ENCODE measurements around the gene PWP1. TPM values are rescaled to one million over a fixed set of nuclear protein-coding genes. Genes with fewer than 3 reads are reported as not detected.
"Not testable (repeated sequence)": the region's sequence is repeated elsewhere in the genome, so short reads cannot be mapped to it uniquely, and the experiment has no call there.

PWP1 gene
- total RNA-seq, 1 experiment from 2014 or later = 49.7 TPM

GRCh38 chr12:107695772-107696171 lies 10.2 kb downstream of the PWP1 start:
- H3K4me1 Mint-ChIP-seq (ENCODE audit: insufficient read depth, unreplicated experiment); H3K9me3 Mint-ChIP-seq (ENCODE audit: unreplicated experiment); H3K27ac Mint-ChIP-seq (ENCODE audit: low read depth, unreplicated experiment); H3K4me3 Mint-ChIP-seq (ENCODE audit: unreplicated experiment); H3K27me3 Mint-ChIP-seq (ENCODE audit: insufficient read depth, unreplicated experiment); intact Hi-C loops (cut with micrococcal nuclease); BruUV-seq (replicated peaks): not testable (repeated sequence)
- CTCF ChIA-PET = interaction anchor here (0.6 to 1.4 kb wide), 11 partner anchors 10 to 816 kb away, joined by 3 to 7 read pairs (median 3); partner anchors contain the start of gene PWP1
- POLR2A ChIA-PET = interaction anchor here (0.6 to 1.2 kb wide), 3 partner anchors 10 to 96 kb away, joined by 3 read pairs; partner anchors contain the start of gene PWP1
- TF ChIP-seq CTCF (IDR thresholded peaks at IDR 0.05; ENCODE audit: unreplicated experiment) = peak; percentile 21
- DNase-seq (ENCODE audit: unreplicated experiment) = peak; percentile 25
- peaks cover 86% of the 10 kb centered on the region for H3K36me3 Mint-ChIP-seq (ENCODE audit: insufficient read depth, unreplicated experiment)

- TF ChIP-seq CTCF (IDR thresholded peaks at IDR 0.05; ENCODE audit: unreplicated experiment) = no peak
- DNase-seq (ENCODE audit: unreplicated experiment) = no peak
- intact Hi-C loops (cut with micrococcal nuclease) = no loop called here
- Mint-ChIP-seq H3K9me3 (ENCODE audit: unreplicated experiment) (no peaks in the 10 kb centered on the region), H3K27me3 (ENCODE audit: insufficient read depth, unreplicated experiment) (no peaks in the 10 kb centered on the region), H3K36me3 (ENCODE audit: insufficient read depth, unreplicated experiment) (peaks cover 96% of the 10 kb centered on the region), H3K4me3 (ENCODE audit: unreplicated experiment) (no peak overlapping the region), H3K4me1 (ENCODE audit: insufficient read depth, unreplicated experiment) (no peaks in the 10 kb centered on the region), H3K27ac (ENCODE audit: low read depth, unreplicated experiment) (no peak overlapping the region)
- no TSS peak for BruUV-seq (replicated peaks)
- CTCF ChIA-PET = no interaction called here
- POLR2A ChIA-PET = interaction anchor here (1.1 kb wide), 2 partner anchors 16 to 17 kb away, joined by 3 read pairs; no protein-coding TSS in a partner anchor
Observed at GRCh38 chr12:107702106-107702505, 16.5 kb downstream of the PWP1 start.

- H3K4me1 Mint-ChIP-seq (ENCODE audit: insufficient read depth, unreplicated experiment) = no peaks in the 10 kb centered on the region
- H3K9me3 Mint-ChIP-seq (ENCODE audit: unreplicated experiment) = no peaks in the 10 kb centered on the region
- no TSS peak for BruUV-seq (replicated peaks)
- intact Hi-C loops (cut with micrococcal nuclease) = no loop called here
- H3K36me3 Mint-ChIP-seq (ENCODE audit: insufficient read depth, unreplicated experiment) = peaks cover 99% of the 10 kb centered on the region
- peak; percentile 45 for DNase-seq (ENCODE audit: unreplicated experiment)
- POLR2A ChIA-PET = no interaction called here
- no peak overlapping the region for H3K4me3 Mint-ChIP-seq (ENCODE audit: unreplicated experiment)
- CTCF ChIA-PET = interaction anchor here (0.5 kb wide), 1 partner anchor 442 kb away, joined by 3 read pairs; no protein-coding TSS in a partner anchor
- no peak overlapping the region for H3K27ac Mint-ChIP-seq (ENCODE audit: low read depth, unreplicated experiment)
- H3K27me3 Mint-ChIP-seq (ENCODE audit: insufficient read depth, unreplicated experiment) = no peaks in the 10 kb centered on the region
- TF ChIP-seq CTCF (IDR thresholded peaks at IDR 0.05; ENCODE audit: unreplicated experiment) = no peak
Observed at GRCh38 chr12:107704041-107704440, 18.4 kb downstream of the PWP1 start.

- H3K27ac Mint-ChIP-seq (ENCODE audit: low read depth, unreplicated experiment); H3K4me3 Mint-ChIP-seq (ENCODE audit: unreplicated experiment); H3K9me3 Mint-ChIP-seq (ENCODE audit: unreplicated experiment); H3K27me3 Mint-ChIP-seq (ENCODE audit: insufficient read depth, unreplicated experiment); CTCF ChIA-PET; POLR2A ChIA-PET; DNase-seq (ENCODE audit: unreplicated experiment); intact Hi-C loops (cut with micrococcal nuclease); BruUV-seq (replicated peaks); H3K4me1 Mint-ChIP-seq (ENCODE audit: insufficient read depth, unreplicated experiment): not testable (repeated sequence)
- H3K36me3 Mint-ChIP-seq (ENCODE audit: insufficient read depth, unreplicated experiment) = peaks cover 98% of the 10 kb centered on the region
Observed at GRCh38 chr12:107705522-107705921, 19.9 kb downstream of the PWP1 start.

GRCh38 chr12:107715780-107716179 lies 30.2 kb downstream of the PWP1 start:
- H3K4me1 Mint-ChIP-seq (ENCODE audit: insufficient read depth, unreplicated experiment) = no peaks in the 10 kb centered on the region
- CTCF ChIA-PET = interaction anchor here (1.5 kb wide), 1 partner anchor 170 kb away, joined by 3 read pairs; no protein-coding TSS in a partner anchor

More at GRCh38 chr12:107715780-107716179, 30.2 kb downstream of the PWP1 start:
- no peak for DNase-seq (ENCODE audit: unreplicated experiment)
- Mint-ChIP-seq H3K27me3 (ENCODE audit: insufficient read depth, unreplicated experiment) (no peaks in the 10 kb centered on the region), H3K9me3 (ENCODE audit: unreplicated experiment) (no peaks in the 10 kb centered on the region), H3K36me3 (ENCODE audit: insufficient read depth, unreplicated experiment) (peaks cover 56% of the 10 kb centered on the region), H3K27ac (ENCODE audit: low read depth, unreplicated experiment) (no peak overlapping the region), H3K4me3 (ENCODE audit: unreplicated experiment) (no peak overlapping the region)
- POLR2A ChIA-PET = no interaction called here
- intact Hi-C loops (cut with micrococcal nuclease) = no loop called here
- BruUV-seq (replicated peaks) = no TSS peak
- no peak for TF ChIP-seq CTCF (IDR thresholded peaks at IDR 0.05; ENCODE audit: unreplicated experiment)

Measured in MCF 10A (cell line).